GM04503 (cell line): ENCODE measurements around the gene ZP3.
"Not testable (repeated sequence)": the region's sequence is repeated elsewhere in the genome, so short reads cannot be mapped to it uniquely, and the experiment has no call there.

Source experiments
- DNase-seq: peaks from one replicate; pipeline ENCODE4 v3.0.0-alpha.2; 2012; ENCODE audit warnings: low read depth

The ZP3 gene

GRCh38 chr7:76424413-76425111 is at the start of gene ZP3:
Gene ZP3, plus strand, starts transcription at chr7:76424950. Its CDS starts 15 bp downstream, at chr7:76424965.
- no peak for DNase-seq

DNA sequence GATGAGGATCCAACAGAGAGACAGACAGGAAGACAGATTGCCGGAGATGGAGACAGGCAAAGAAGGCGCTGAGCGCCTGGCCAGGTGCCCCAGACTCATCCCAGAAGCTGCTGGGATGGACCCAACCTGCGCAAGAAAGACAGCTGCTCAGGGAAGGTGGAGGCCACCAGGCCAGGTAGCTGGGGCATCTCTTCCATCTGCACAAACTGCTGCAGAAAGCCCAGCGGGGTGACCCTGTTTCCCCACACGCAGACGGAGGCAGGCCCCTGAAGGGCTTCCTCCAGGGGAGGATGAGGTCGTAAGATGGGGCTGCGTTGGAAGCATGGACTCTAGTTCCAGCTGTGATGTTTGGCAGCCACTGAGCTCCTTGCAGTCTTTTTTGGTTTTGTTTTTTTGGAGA is 49.5 kb upstream of the ZP3 start:
- no peak for DNase-seq

- no peak for DNase-seq
Measured at GRCh38 chr7:76377186-76377918, 47.4 kb upstream of the ZP3 start.

- no peak for DNase-seq
Measured at GRCh38 chr7:76380623-76380966, 44.2 kb upstream of the ZP3 start.

DNA sequence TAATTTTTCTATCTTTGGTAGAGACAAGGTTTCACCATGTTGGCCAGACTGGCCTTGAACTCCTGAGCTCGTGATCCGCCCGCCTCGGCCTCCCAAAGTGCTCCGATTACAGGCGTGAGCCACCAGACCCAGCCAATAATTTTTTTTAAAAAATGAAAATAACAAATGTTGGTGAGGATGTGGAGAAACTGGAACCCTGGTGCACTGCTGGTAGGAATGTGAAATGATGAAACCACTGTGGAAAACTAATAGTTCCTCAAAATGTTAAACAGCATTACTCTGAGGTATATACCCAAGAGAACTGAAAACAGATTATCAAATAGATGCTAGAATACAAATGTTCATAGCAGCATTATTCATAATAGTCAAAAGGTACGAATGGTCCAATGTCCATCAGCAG is 42.9 kb upstream of the ZP3 start:
- DNase-seq, result no peak

DNA sequence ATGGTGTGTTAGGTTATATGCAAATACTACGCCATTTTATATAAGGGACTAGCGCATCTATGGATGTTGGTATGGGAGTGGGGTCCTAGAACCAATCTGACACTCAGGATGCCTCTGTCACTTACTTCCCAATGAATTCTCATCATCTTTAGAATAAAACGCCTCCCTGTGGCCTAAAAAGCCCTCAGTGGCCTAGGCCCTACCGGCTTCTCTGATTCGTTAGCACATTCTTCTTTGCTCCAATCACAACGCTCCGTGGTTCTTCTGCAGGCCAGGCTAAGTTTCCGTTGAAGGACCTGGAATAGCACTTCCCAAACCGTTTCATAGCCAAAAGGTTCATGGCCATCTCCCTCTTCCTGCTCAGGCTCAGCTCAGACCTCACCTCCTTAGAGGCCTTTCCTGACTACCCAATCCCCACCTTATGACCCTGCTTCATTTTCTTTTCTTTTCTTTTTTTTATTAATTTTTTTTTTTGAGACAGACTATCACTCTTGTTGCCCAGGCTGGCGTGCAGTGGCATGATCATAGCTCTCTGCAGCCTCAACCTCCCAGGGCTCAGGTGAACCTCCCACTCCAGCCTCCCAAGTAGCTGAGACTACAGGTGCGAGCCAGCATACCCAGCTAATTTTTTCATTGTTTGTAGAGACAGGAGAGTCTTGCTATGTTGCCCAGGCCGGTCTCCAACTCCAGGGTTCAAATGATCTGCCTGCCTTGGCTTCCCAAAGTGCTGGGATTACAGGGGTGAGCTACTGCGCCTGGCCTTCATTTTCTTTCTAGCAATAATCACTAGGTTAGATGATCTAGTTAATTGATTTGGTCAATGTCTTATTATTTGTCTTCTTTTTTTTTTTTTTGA is 41.4 kb upstream of the ZP3 start:
- DNase-seq, result no peak

DNA sequence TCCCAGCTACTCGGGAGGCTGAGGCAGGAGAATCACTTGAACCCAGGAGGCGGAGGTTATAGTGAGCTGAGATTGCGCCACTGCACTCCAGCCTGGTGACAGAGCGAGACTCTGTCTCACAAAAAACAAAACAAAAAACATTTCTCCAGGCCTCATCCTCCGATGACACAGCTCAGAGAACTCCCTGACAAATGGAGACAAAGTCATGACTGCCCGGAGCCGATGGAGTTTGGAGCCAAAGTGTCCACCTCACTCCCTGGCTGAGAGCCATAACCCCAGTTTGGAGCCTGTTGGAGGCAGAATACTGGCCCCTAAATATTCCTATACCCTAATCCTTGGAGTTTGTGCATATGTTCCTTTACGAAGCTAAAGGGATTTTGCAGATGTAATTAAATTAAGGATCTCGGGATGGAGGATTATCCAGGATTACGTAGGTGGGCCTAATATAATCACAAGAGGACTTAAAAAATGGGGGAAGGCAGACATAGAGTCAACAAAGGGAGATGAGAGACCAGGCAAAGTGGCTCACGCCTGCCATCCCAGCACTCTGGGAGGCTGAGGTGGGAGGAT is 38.0 kb upstream of the ZP3 start:
- peak; percentile 50 for DNase-seq

DNA sequence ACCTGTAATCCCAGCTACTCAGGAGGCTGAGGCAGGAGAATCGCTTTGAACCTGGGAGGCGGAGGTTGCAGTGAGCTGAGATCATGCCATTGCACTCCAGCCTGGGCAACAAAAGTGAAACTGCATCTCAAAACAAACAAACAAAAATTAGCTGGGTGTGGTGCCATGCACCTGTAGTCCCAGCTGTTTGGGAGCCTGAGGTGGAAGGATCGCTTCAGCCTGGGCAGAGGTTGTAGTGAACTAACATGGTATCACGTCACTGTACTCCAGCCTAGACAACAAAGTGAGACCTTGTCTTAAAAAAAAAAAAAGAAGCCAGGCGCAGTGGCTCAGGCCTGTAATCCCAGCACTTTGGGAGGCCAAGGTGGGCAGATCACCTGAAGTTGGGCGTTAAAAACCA is 37.0 kb upstream of the ZP3 start:
- not testable (repeated sequence) for DNase-seq

DNA sequence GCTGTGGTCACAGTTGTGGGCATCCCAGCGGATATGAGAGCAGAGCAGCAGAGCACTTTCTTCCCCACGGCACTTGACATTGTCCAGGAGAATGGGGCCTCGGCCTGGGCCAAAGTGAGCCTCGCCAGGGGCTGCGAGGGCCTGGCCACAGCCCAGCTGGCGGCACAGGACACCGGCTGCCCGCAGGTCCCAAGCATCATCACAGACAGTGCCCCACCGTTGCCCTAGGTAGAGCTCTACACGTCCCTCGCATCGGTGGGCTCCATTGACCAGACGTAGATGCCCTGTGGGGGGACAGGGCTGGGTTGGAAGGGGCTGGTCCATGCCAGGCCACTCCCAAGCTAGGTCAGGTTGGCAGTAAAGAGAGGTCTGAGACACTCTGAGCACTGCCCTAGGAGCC is 34.7 kb upstream of the ZP3 start:
- DNase-seq, result no peak

DNA sequence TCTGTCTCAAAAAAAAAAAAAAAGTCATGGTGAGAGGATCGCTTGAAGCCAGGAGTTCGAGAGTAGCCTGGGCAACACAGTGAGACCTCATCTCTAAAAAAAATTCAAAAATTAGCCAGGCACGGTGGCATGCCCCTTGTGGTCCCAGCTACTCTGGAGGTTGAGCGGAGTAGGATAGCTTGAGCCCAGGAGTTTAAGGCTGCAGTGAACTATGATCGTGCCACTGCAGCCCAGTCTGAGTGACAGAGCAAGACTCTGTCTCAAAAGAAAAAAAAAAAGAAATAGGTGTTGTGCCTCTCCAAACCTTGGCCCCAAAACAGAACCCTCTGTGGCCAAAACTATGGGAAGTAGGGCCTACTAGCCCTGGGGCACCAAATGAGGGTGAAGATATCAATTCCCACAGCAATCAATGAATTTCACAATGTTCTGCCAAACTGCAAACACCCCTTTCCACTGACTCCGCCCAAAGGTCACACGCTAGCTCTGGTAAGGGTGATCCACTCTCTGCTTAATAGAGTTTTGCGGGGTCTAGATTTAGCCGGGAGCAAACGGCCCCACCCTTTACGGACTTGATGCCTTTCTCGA is 32.1 kb upstream of the ZP3 start:
- DNase-seq, result no peak

- DNase-seq, result peak; percentile 49
Measured at GRCh38 chr7:76393116-76394031, 31.4 kb upstream of the ZP3 start.

DNA sequence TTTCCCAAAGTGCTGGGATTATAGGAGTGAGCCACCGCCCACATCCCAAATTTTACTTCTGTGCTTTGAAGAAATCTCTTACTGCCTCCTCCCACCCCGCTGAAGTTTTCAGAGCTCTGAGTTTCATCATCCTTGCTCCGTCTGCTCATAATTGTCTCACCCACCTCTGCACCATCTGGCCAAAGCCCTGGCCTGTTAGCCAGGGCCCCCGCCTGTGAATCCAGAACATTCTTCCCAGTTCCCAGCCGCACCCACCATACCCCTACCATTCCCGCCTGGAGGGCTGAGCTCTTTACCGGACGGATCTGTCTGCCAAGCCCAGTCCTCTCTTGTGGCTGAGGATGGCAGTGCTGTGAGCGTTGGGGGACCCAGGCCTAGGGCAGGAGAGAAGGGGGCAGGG is 29.8 kb upstream of the ZP3 start:
- no peak for DNase-seq

DNA sequence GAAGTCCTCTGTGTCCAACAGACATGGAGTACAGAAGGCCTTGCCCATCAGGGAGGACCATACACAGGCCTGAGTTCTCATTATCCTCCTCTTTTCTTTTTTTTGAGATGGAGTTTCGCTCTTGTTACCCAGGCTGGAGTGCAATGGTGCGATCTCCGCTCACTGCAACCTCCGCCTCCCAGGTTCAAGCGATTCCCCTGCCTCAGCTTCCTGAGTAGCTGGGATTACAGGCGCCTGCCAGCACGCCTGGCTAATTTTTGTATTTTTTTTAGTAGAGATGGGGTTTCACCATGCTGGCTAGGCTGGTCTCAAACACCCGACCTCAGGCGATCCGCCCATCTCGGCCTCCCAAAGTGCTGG is 29.2 kb upstream of the ZP3 start:
- not testable (repeated sequence) for DNase-seq

DNA sequence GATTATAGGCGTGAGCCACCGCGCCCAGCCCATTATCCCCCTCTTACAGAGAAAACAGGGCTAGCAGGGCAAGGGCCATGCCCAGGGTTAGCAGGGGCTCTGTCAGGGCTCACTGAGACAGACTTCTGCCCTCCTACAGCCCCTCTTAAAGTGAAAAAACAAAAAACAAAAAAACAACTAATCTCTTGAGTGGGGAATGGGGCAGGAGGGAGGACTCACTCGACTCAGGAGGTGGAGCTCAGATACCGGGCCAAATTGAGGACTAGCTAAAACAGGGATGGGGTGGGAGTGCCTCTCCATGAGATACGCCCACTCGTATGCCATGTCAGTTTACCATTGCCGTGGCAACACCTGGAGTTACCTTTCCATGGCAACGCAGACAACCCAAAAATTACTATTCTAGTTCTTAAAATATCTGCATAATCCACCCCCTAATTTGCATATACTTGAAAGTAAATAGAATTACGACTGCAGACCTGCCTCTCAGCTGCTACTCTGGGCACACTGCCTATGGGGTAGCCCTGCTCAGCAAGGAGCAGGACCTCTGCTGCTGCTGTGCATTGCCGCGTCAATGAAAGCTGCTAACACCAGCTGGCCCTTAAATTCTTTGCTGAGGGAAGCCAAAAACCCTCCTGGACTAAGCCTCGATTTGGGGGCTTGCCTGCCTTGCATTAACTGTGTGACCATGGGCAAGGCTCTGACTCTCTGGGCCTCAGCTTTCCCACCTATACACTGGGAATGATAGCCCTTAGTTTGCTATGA is 28.6 kb upstream of the ZP3 start:
- no peak for DNase-seq

DNA sequence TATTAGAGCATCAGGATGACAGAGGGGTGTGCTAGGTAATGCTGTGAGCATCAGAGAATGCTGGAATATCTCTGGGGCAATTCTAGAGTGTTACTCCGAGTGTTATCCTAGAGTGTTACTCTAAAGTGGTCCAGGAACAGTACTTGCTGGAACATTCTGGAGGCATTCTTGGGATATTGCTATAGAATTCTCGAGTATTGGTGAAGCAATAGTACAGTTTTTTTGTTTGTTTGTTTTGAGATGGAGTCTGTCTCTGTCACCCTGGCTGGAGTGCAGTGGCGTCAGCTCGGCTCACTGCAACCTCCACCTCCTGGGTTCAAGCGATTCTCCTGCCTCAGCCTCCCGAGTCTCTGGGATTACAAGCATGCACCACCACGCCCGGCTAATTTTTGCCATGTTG is 27.9 kb upstream of the ZP3 start:
- no peak for DNase-seq

DNA sequence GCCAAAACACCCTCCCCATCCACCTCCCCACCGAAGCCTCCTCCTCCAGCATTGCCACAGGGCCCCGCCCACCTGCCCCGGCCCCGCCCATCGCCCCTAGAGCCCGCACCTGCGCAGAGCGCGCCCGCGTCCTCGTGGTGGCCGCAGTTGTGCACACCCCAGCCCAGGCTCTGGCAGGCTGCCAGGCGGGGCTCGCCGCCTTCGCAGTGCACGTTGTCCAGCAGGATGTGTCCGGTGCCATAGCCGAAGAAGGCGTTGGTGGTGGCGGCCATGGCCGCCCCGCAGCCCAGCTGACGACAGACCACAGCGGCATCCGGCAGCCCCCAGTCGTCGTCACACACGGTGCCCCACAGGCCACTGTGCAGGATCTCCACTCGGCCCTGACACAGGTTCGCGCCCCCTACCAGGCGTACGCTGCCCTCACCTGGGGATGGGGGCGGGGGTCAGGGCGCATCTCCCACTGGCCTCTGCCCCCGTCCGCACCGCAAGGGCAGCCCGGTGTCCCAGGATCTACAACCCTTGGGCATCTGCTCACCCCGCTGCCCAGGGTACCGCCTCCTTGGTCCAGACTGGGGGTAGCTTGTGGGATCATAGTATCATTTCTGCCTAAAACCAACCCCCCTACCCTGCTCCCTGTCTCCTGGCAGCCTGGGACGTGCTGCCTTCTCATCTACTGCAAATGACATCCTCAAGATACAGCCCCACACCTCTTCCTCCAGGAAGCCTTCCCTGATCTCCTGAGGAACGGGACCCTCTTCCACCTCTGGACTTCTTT is 27.2 kb upstream of the ZP3 start:
- DNase-seq, result no peak

DNA sequence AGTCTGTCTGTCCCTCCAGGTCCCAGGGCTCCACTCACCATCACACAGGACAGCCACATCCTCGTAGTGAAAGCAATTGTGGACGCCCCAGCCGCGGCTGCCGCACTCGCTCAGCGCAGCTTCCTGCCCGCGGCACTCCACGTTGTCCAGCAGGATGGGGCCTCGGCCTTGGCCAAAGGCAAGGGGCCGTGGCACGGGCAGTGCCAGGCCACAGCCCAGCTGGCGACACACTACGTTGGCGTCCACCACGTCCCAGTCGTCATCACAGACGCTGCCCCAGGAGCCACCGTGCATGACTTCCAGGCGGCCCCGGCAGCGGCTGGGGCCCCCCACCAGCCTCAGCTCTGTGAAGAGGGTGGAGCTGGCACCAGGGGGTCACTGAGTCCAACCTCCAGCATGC is 24.5 kb upstream of the ZP3 start:
- DNase-seq, result no peak

DNA sequence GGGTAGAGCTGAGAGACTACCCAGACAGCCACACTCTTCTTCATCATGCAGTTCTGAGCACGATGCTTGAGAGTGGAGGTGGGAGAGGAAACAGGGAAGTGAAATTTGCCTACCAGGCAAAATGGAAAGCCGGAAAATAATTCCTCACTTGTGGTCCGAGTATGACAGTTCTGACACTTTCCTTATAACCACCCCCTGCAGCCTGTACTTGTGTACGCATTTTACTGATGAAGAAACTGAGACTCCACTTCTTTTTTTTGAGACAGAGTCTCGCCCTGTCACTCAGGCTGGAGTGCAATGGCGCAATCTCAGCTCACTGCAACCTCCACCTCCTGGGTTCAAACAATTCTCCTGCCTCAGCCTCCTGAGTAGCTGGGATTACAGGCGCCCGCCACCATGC is 21.7 kb upstream of the ZP3 start:
- DNase-seq, result not testable (repeated sequence)

DNA sequence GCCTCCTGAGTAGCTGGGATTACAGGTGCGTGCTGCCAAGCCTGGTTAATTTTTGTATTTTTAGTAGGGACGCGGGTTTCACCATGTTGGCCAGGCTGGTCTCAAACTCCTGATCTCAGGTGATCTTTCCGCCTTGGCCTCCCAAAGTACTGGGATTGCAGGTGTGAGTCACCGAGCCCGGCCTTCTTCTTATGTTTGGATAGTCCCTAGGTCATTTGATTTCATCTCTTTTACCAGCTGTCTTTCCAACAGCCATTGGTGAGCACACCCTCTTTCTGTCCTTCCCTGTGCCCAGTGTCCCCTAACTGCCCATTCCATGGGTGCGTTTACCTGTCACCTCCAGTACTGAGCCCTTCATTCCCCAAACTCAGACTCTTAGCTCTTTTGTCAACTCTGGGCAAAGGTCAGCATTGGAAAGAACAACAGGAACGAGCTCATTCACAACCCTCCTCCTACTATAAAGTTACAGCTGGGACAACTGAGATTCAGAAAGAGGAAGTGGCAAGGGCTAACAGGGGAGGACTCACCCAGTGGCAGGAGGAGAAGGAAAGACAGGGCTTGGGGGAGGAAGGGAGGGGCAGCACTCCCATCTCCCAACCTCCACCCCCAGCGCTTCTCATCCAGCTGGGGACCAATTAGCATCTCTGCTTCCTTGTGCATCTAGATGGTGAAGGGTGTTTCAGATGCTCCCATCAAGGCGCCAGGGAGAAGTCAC is 20.8 kb upstream of the ZP3 start:
- DNase-seq, result no peak
